GM18511 (cell line): ENCODE results near the gene OTC.

Source experiments
- ATAC-seq: cut with Tn5 transposase; IDR thresholded peaks from one replicate; pipeline ENCODE4 v1.9.1; 2021; ENCODE audit warnings: mild to moderate bottlenecking, moderate library complexity; ENCODE audit not compliant: unreplicated experiment

Gene OTC

DNA sequence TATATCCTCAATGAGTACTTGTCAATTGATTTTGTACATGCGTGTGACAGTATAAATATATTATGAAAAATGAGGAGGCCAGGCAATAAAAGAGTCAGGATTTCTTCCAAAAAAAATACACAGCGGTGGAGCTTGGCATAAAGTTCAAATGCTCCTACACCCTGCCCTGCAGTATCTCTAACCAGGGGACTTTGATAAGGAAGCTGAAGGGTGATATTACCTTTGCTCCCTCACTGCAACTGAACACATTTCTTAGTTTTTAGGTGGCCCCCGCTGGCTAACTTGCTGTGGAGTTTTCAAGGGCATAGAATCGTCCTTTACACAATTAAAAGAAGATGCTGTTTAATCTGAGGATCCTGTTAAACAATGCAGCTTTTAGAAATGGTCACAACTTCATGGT, at the start of gene OTC:
Gene OTC, plus strand, starts transcription at position 243 of the 400 bp plus-strand sequence. Its CDS starts 93 bp downstream, at position 336.
- ATAC-seq, result no peak

GRCh38 chrX:38304010-38304409, 48.4 kb upstream of the OTC start:
- ATAC-seq, result no peak

GRCh38 chrX:38305971-38306370, 46.4 kb upstream of the OTC start:
- no peak for ATAC-seq

GRCh38 chrX:38311743-38312142, 40.7 kb upstream of the OTC start:
- ATAC-seq, result no peak

DNA sequence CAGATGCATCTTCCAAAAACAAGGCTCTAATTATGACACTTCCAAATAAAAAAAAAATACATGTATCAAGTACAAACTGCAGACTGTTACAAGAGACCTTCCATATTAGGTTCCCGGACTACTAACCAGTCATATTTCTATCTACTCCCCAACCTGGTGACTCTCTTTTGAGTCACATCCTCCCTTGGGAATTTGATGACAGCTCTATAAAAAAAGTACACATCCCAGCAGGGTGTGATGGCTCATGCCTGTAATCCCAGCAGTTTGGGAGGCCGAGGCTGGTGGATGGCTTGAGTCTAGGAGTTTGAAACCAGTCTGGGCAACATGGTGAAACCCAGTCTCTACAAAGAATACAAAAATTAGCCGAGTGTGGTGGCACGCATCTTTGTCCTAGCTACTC, 40.0 kb upstream of the OTC start:
- no peak for ATAC-seq

DNA sequence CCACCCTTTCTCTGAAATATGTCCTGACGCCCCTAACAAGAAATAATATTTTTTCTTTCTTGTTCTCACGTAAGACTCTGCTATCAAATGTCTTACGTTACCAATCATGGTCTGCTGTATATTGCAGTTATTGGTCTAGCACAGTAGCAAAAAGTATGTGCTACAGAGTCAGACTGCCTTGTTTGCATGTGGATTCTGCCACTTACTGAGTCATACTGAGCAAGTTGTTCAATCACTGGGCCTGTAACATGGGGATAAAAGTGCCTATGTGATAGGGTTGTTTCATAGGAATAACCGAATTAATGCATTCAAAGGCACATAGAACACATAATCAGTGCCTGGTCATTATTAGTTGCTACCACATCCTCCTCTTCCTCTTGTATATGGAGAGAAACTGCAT, 39.2 kb upstream of the OTC start:
- no peak for ATAC-seq

GRCh38 chrX:38315186-38315585, 37.2 kb upstream of the OTC start:
- no peak for ATAC-seq

DNA sequence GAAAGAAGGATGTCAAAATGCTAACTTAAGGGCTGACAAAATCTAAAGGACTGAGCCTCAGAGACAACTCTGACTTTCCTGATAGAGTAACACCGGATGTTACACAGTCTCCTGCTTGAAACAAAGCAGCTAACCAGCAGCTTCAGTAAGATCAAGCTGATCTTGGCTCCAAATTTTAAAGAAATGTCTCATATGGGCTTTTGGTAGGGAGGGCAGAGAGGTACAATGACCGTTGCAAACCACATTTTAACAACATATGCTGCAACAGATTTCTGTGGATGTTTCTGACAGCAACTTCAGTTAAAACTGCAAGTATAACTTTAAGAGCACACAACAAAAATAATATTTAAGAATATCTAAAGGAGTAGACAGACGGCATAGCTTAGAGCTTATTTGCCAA, 34.2 kb upstream of the OTC start:
- ATAC-seq, result no peak

- ATAC-seq, result no peak
These were observed 33.8 kb upstream of the OTC start for GRCh38 chrX:38318606-38319005.

DNA sequence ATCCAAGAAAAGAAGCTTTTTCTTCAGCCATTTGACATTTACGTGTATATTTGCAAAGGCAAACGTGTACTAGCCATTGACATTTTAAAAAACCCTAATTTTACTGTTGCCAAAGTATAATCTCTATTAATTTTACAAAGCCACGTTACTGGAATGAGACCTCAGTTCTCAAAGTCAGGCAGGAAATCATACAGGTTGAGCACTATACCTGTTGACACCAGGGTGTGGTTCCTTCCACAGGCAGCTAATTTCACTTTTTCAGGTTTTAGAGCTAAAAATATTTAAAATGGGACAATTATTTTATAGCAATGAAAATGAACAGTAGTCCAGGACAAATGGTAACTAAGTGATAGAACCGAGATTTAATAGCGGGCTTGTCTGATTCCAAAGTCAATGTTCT, 31.6 kb upstream of the OTC start:
- no peak for ATAC-seq

GRCh38 chrX:38326086-38326485, 26.3 kb upstream of the OTC start:
- no peak for ATAC-seq

DNA sequence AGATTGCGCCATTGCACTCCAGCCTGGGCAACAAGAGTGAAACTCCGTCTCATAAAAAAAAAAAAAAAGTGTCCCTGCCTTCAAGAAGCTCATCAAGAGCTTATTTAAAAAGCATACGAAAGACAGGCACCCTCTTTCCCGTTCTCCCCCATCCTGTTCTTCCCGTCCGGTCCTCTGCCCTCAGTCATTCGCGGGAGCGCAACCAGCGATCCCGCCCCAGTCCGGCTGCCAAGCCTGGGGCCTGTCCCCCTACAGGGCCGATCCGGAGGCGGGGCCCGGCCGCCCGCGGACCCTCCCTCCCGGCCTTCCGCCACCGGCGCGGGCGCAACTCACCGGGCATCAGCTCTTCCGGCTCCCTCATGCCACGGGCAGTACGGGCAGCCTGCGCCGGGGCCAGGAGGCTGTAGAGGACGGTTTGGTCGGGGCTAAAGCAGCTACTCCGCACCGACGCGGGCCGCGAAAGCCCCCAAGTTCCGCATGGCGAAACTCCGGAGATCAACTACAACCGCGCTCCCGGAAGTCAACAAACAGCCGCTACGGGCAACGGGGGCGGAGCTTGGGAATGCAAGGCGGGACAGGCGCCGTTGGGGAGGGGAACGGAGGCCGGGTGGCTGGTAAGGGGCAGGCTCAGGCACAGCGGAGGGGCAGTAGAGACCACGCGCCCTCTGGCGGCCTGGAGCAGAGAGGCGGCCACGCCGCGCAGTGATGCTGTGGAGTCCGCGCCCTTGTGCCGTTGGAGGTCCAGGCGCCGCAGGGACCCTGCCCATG, 25.2 kb upstream of the OTC start, which contains the start of gene RPGR:
Gene RPGR, minus strand, starts transcription at position 503 of the 768 bp plus-strand sequence. Its CDS starts 142 bp downstream, at position 361.
- peak; percentile 95 for ATAC-seq

- peak; percentile 7 for ATAC-seq
These were observed 24.7 kb upstream of the OTC start for GRCh38 chrX:38327775-38328081.

DNA sequence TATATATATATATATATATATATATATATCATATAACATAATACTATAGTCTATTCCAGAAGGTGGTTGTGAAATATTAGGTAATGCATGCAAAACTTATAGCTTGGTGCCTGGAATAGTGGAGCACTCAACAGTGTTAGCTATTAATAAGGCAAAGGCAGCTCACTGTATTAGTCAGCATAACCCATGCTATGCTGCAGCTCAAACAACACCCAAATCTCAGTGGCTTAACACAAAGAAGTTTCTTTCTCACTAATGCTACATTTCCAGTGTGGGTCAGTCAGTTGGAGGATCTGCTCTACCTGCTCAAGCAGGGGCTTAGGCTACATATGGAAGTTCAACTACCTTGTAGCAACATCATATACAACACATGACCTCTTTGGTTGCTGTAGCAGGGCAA, 19.9 kb upstream of the OTC start:
- ATAC-seq, result peak; percentile 60

- no peak for ATAC-seq
These were observed 17.0 kb upstream of the OTC start for GRCh38 chrX:38335382-38335781.

GRCh38 chrX:38336538-38337240, 15.7 kb upstream of the OTC start:
- ATAC-seq, result no peak

DNA sequence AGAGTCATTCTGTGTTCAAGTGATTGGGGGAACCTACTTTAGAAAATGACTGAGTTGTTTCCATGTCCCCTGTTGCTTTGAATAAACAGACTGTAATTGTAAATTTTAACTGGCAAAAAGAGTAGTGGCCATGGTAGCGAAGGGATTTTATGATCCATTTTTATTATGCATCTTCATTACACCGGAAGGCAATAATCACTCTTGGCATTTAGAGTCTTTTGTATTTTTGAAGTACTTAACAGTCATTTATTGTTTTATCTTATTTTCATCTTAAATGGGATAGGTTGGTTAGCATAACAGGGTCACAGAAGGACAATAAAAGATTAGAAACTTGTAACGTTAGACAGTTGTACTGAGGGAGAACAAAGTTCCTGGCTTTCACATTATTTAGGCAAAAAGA, 11.0 kb upstream of the OTC start:
- no peak for ATAC-seq

GRCh38 chrX:38342853-38343778, 9.3 kb upstream of the OTC start:
- no peak for ATAC-seq

GRCh38 chrX:38346150-38346549, 6.3 kb upstream of the OTC start:
- no peak for ATAC-seq

DNA sequence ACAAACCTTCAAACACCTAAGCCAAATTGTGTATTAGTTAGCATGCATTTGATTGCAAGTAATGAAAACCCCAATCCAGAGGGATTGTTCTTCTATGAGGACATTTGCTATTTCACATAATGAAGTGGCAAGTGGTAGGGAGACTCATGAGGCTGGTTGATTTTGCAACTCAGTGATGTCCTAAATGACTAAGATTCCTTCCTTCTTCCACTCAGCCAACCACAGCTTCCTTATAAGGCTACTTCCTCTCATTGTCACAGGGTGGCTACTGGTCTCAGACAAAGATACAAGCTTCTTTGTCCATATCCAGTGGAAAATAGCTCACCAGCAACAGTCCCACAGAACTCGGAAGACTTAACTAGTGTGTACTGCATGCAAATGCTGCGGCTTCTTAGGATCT, 5.3 kb upstream of the OTC start:
- ATAC-seq, result peak; percentile 78

- no peak for ATAC-seq
These were observed 1.1 kb upstream of the OTC start for GRCh38 chrX:38351346-38351745.
